Stimulated activated CD4-positive, alpha-beta T cell treated with anti-CD3 and anti-CD28 coated beads, TNF-alpha, amount 100 ng/mL, for 1 hour (primary cell): ENCODE results near the gene PRAMEF7.
"Not testable (repeated sequence)": the region's sequence is repeated elsewhere in the genome, so short reads cannot be mapped to it uniquely, and the experiment has no call there.

Experiments
- DNase-seq, 3 donors: peaks; one replicate each; pipeline ENCODE4 v3.0.0-alpha.2; 2020; ENCODE audit warnings: low read depth in 3 of 3, low spot score in 1 of 3

Gene PRAMEF7

GRCh38 chr1:12916310-12916709 is at the start of gene PRAMEF7:
PRAMEF7 (plus strand) TSS chr1:12916610; CDS start chr1:12917693, 1,083 bp downstream.
- DNase-seq = not testable (repeated sequence)

- DNase-seq = not testable (repeated sequence)
Observed at GRCh38 chr1:12878453-12878852, 38.0 kb upstream of the PRAMEF7 start.

- not testable (repeated sequence) for DNase-seq
Observed at GRCh38 chr1:12886101-12886500, 30.3 kb upstream of the PRAMEF7 start, which contains the start of gene PRAMEF4. PRAMEF4 (minus strand) TSS chr1:12886201; CDS start chr1:12883394, 2,807 bp downstream.

GRCh38 chr1:12898170-12898569 is 18.2 kb upstream of the PRAMEF7 start, which contains the start of gene PRAMEF10:
PRAMEF10 (minus strand) TSS chr1:12898270; CDS start chr1:12895847, 2,423 bp downstream.
- not testable (repeated sequence) for DNase-seq

- not testable (repeated sequence) for DNase-seq
Observed at GRCh38 chr1:12899186-12899585, 17.2 kb upstream of the PRAMEF7 start.

- not testable (repeated sequence) for DNase-seq
Observed at GRCh38 chr1:12903793-12904572, 12.4 kb upstream of the PRAMEF7 start.

GRCh38 chr1:12921749-12922148 is 5.3 kb downstream of the PRAMEF7 start:
- not testable (repeated sequence) for DNase-seq

GRCh38 chr1:12924368-12924767 is 8.0 kb downstream of the PRAMEF7 start:
- not testable (repeated sequence) for DNase-seq

GRCh38 chr1:12947480-12947879 is 31.1 kb downstream of the PRAMEF7 start, which contains the start of gene PRAMEF6:
PRAMEF6 (minus strand) TSS chr1:12947580; CDS start chr1:12942518, 5,062 bp downstream.
- DNase-seq = not testable (repeated sequence)
